MCF 10A (cell line): ENCODE data around the gene SLC38A3. TPM values are rescaled to one million over a fixed set of nuclear protein-coding genes. Genes with fewer than 3 reads are reported as not detected.

Experiments used
- BruUV-seq: library from RNA; stranded (reverse); fragments of 400-500 nt; replicated peaks from 2 replicates; lab custom pipeline; 2021; lab: Mats Ljungman, UMichigan
- CTCF ChIA-PET: fragments of 300-600 bp; sonication (Branson Sonifier 250); formaldehyde crosslinking; extraction: SDS; loops from one replicate; lab custom pipeline; 2021; ENCODE audit warnings: antibody characterized with exemption, inconsistent platforms; lab: Yijun Ruan, JAX
- POLR2A ChIA-PET: fragments of 300-600, 350-650 bp; sonication (Branson Sonifier 250); formaldehyde crosslinking; extraction: SDS; loops from one replicate; lab custom pipeline; 2020; ENCODE audit warnings: antibody characterized with exemption, inconsistent platforms; lab: Yijun Ruan, JAX
- DNase-seq: peaks from one replicate; pipeline ENCODE4 v3.0.0-alpha.2; 2018; ENCODE audit not compliant: unreplicated experiment
- H3K27ac Mint-ChIP-seq: one replicate; pipeline ENCODE4 v1.8.0; 2022; ENCODE audit warnings: mild to moderate bottlenecking, low read depth, mixed read lengths; ENCODE audit not compliant: unreplicated experiment
- H3K27me3 Mint-ChIP-seq: one replicate; pipeline ENCODE4 v1.8.0; 2022; ENCODE audit warnings: mixed read lengths; ENCODE audit not compliant: insufficient read depth, unreplicated experiment
- H3K36me3 Mint-ChIP-seq: one replicate; pipeline ENCODE4 v1.8.0; 2022; ENCODE audit warnings: mild to moderate bottlenecking, moderate library complexity, mixed read lengths; ENCODE audit not compliant: insufficient read depth, unreplicated experiment
- H3K4me1 Mint-ChIP-seq: one replicate; pipeline ENCODE4 v1.8.0; 2022; ENCODE audit warnings: mixed read lengths; ENCODE audit not compliant: insufficient read depth, unreplicated experiment
- H3K4me3 Mint-ChIP-seq: one replicate; pipeline ENCODE4 v1.8.0; 2022; ENCODE audit warnings: mild to moderate bottlenecking, moderate library complexity, mixed read lengths; ENCODE audit not compliant: unreplicated experiment
- H3K9me3 Mint-ChIP-seq: one replicate; pipeline ENCODE4 v1.8.0; 2022; ENCODE audit warnings: mixed read lengths; ENCODE audit not compliant: unreplicated experiment
- CTCF ChIP-seq: fragments of 200-600 bp; IDR thresholded peaks from one replicate; pipeline ENCODE4 v1.8.0; 2022; ENCODE audit warnings: antibody characterized with exemption, mild to moderate bottlenecking; ENCODE audit not compliant: unreplicated experiment
- intact Hi-C: fragments of 100-400 bp; cut with micrococcal nuclease; formaldehyde crosslinking; loops from 2 replicates; pipeline ENCODE4 v1.14.1; 2022
- total RNA-seq: library from RNA; stranded (reverse); gene quantifications from 2 replicates; pipeline ENCODE4 v1.2.3, GENCODE V29; 2022

Gene SLC38A3
- total RNA-seq, 1 experiment from 2014 or later, result not detected

GRCh38 chr3:50173685-50174516 lies 31.2 kb upstream of the SLC38A3 start:
- no peak overlapping the region for H3K27ac Mint-ChIP-seq
- POLR2A ChIA-PET, result interaction anchor here (1.0 kb wide), 1 partner anchor 10 kb away, joined by 3 read pairs; no protein-coding TSS in a partner anchor
- no peak for DNase-seq
- no peaks in the 10 kb centered on the region for H3K9me3 Mint-ChIP-seq
- peaks cover 39% of the 10 kb centered on the region for H3K36me3 Mint-ChIP-seq
- H3K4me1 Mint-ChIP-seq, result peaks cover 17% of the 10 kb centered on the region
- no peaks in the 10 kb centered on the region for H3K27me3 Mint-ChIP-seq
- BruUV-seq, result no TSS peak
- no peak for TF ChIP-seq CTCF
- CTCF ChIA-PET, result interaction anchor here (1.0 to 2.2 kb wide), 6 partner anchors 15 to 52 kb away, joined by 3 to 11 read pairs (median 4); no protein-coding TSS in a partner anchor
- H3K4me3 Mint-ChIP-seq, result no peak overlapping the region
- intact Hi-C loops, result no loop called here

DNA sequence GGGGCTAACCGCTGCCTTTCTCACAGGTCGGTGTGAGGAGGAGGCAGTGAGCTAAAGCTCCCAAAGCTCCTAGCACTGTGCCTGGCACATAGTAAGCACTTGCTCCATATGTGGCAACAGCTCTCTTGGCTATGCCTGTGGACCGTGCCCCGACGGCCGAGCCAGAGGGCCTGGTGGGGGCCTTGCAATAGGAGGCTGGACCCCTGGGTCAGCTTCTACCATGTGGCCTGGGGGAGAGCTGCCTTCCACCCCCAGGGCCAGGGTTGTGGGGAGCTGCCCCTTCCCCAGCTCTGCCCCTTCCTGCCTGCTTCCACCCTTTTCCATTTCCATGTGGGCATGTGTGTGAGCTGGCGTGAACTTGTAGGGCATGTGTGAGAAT lies 30.6 kb upstream of the SLC38A3 start:
- intact Hi-C loops, result no loop called here
- TF ChIP-seq CTCF, result no peak
- Mint-ChIP-seq H3K4me3 (no peak overlapping the region), H3K27ac (no peak overlapping the region), H3K36me3 (peaks cover 45% of the 10 kb centered on the region), H3K9me3 (no peaks in the 10 kb centered on the region), H3K4me1 (peaks cover 17% of the 10 kb centered on the region), H3K27me3 (no peaks in the 10 kb centered on the region)
- no TSS peak for BruUV-seq
- POLR2A ChIA-PET, result interaction anchor here (0.6 kb wide), 2 partner anchors 16 to 39 kb away, joined by 3 read pairs; no protein-coding TSS in a partner anchor
- no peak for DNase-seq
- CTCF ChIA-PET, result interaction anchor here (1.0 to 1.2 kb wide), 2 partner anchors 18 to 51 kb away, joined by 3 to 6 read pairs; no protein-coding TSS in a partner anchor

GRCh38 chr3:50174947-50175524 lies 30.0 kb upstream of the SLC38A3 start:
- Mint-ChIP-seq H3K9me3 (no peaks in the 10 kb centered on the region), H3K36me3 (peaks cover 51% of the 10 kb centered on the region), H3K27ac (no peak overlapping the region), H3K4me1 (peaks cover 14% of the 10 kb centered on the region), H3K27me3 (no peaks in the 10 kb centered on the region), H3K4me3 (no peak overlapping the region)
- intact Hi-C loops, result no loop called here
- no TSS peak for BruUV-seq
- CTCF ChIA-PET, result interaction anchor here (1.0 to 1.2 kb wide), 2 partner anchors 17 to 52 kb away, joined by 3 to 6 read pairs; no protein-coding TSS in a partner anchor
- peak; percentile 16 for TF ChIP-seq CTCF
- POLR2A ChIA-PET, result interaction anchor here (0.6 to 1.6 kb wide), 3 partner anchors 10 to 40 kb away, joined by 3 read pairs; no protein-coding TSS in a partner anchor
- DNase-seq, result no peak

- CTCF ChIA-PET, result interaction anchor here (1.0 to 1.8 kb wide), 2 partner anchors 15 to 55 kb away, joined by 3 to 5 read pairs; no protein-coding TSS in a partner anchor
- no TSS peak for BruUV-seq
- H3K9me3 Mint-ChIP-seq, result no peaks in the 10 kb centered on the region
- no peak for DNase-seq
- no peaks in the 10 kb centered on the region for H3K27me3 Mint-ChIP-seq
- H3K27ac Mint-ChIP-seq, result no peak overlapping the region
- TF ChIP-seq CTCF, result no peak
- H3K4me1 Mint-ChIP-seq, result peaks cover 5% of the 10 kb centered on the region
- H3K36me3 Mint-ChIP-seq, result peaks cover 67% of the 10 kb centered on the region
- intact Hi-C loops, result no loop called here
- POLR2A ChIA-PET, result no interaction called here
- no peak overlapping the region for H3K4me3 Mint-ChIP-seq
These were observed 27.7 kb upstream of the SLC38A3 start for GRCh38 chr3:50177346-50177745.
